Measurements from ENCODE around the gene EIF4G3. TPM values are rescaled to one million over a fixed set of nuclear protein-coding genes. Genes with fewer than 3 reads are reported as not detected.

The EIF4G3 gene
- total RNA-seq, 1 donor from 2014 or later = 27.3 TPM

- no peak for DNase-seq (ENCODE audit: low read depth)
- TF ChIP-seq CTCF (conservative IDR thresholded peaks at IDR 0.05; ENCODE audit: low read depth, low read length) = no peak
- H3K4me3 ChIP-seq (ENCODE audit: low read depth, low read length) = no peak overlapping the region
These were observed 226.7 kb downstream of the EIF4G3 start for GRCh38 chr1:20949871-20950590.

- no peak for TF ChIP-seq CTCF (conservative IDR thresholded peaks at IDR 0.05; ENCODE audit: low read depth, low read length)
- H3K4me3 ChIP-seq (ENCODE audit: low read depth, low read length) = no peak overlapping the region
- no peak for DNase-seq (ENCODE audit: low read depth)
These were observed 228.6 kb downstream of the EIF4G3 start for GRCh38 chr1:20948101-20948500.

GRCh38 chr1:20947409-20947808 is 229.3 kb downstream of the EIF4G3 start:
- TF ChIP-seq CTCF (conservative IDR thresholded peaks at IDR 0.05; ENCODE audit: low read depth, low read length) = no peak
- no peak overlapping the region for H3K4me3 ChIP-seq (ENCODE audit: low read depth, low read length)
- no peak for DNase-seq (ENCODE audit: low read depth)

GRCh38 chr1:20936621-20937020 is 240.1 kb downstream of the EIF4G3 start:
- no peak for TF ChIP-seq CTCF (conservative IDR thresholded peaks at IDR 0.05; ENCODE audit: low read depth, low read length)
- no peak overlapping the region for H3K4me3 ChIP-seq (ENCODE audit: low read depth, low read length)
- no peak for DNase-seq (ENCODE audit: low read depth)

- no peak for TF ChIP-seq CTCF (conservative IDR thresholded peaks at IDR 0.05; ENCODE audit: low read depth, low read length)
- no peak for DNase-seq (ENCODE audit: low read depth)
- no peak overlapping the region for H3K4me3 ChIP-seq (ENCODE audit: low read depth, low read length)
These were observed 240.5 kb downstream of the EIF4G3 start for GRCh38 chr1:20936216-20936615.

- no peak for TF ChIP-seq CTCF (conservative IDR thresholded peaks at IDR 0.05; ENCODE audit: low read depth, low read length)
- H3K4me3 ChIP-seq (ENCODE audit: low read depth, low read length) = no peak overlapping the region
- no peak for DNase-seq (ENCODE audit: low read depth)
These were observed 241.0 kb downstream of the EIF4G3 start for GRCh38 chr1:20935717-20936116.

- no peak for DNase-seq (ENCODE audit: low read depth)
These were observed 244.2 kb downstream of the EIF4G3 start for GRCh38 chr1:20932437-20932977.

More at GRCh38 chr1:20932437-20932977, 244.2 kb downstream of the EIF4G3 start:
- H3K4me3 ChIP-seq (ENCODE audit: low read depth, low read length) = no peak overlapping the region
- no peak for TF ChIP-seq CTCF (conservative IDR thresholded peaks at IDR 0.05; ENCODE audit: low read depth, low read length)
